ENCODE measurements around the gene TLR6.

GRCh38 chr4:38832624-38833528, 23.7 kb downstream of the TLR6 start:
- TF ChIP-seq POLR2A (IDR thresholded peaks at IDR 0.05; ENCODE audit: low read depth, low read length) (no peak), SPI1 (IDR thresholded peaks at IDR 0.05; ENCODE audit: low read depth, low read length) (no peak), POLR2AphosphoS5 (IDR thresholded peaks at IDR 0.05; ENCODE audit: low read depth, low read length) (no peak), TAF1 (IDR thresholded peaks at IDR 0.05; ENCODE audit: low read depth, low read length) (no peak)
